ENCODE data around the gene ABCG2.
"Not testable (repeated sequence)": the region's sequence is repeated elsewhere in the genome, so short reads cannot be mapped to it uniquely, and the experiment has no call there.

Gene ABCG2

DNA sequence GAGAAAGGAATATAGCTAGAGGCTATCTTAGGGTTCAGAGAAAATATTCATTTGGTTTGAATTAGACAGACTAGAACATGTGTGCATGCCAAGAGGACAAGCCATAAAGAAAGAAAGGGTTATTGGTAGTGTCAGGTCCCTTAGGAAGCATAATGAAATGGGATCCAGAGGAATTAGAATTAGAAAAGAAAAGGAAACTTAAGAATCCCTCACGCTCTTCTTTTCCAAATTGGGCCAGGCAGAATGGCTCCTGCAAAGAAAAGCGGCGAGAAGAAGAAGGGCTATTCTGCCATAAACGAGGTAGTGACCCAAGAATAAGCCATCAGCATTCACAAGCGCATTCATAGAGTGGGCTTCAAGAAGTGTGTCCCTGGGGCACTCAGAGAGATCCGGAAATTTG lies 4.9 kb upstream of the ABCG2 start:
- FAIRE-seq = no peak

DNA sequence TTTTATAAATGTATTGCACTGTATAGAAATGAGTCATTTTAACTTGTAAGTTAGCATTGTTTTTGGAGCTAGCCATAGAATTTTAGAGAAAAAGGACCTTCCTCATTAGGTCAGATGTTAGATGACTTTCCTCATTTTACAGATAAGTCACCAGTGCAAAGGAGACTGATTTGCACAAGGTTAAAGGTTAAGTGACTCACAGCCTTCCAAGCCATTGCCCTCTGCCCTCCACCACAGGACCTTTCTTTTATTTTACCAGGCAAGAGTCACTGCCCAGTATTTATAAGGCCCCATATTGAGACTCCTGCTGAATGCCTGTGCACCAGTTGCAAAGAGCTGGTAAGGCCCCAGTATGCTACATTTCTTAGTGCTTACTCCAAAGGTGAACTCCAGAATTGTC lies 4.2 kb upstream of the ABCG2 start:
- FAIRE-seq = no peak

DNA sequence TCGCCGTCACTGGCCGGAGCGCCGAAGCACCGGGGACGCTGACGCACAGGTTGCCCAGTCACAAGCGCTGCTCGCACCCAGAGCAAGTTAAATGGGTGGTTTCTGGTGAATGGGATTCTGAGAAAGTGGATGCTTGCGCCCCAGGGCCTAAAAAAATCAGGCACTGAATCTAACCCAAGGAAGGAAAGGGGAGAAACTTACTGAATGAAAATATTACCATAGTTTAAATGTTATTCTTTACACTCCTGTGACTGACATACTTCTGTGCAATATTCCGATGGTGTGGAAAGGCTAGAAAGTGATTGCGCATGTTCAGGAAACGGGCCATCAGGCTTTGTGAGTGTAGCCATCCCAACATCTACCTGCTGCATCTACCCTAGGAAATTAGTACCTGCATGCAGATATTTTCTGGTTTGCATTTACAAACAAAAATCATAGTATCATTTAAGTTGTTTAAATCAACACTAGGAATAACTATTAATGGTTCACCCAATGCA lies 838 bp upstream of the ABCG2 start:
- no peak for FAIRE-seq

DNA sequence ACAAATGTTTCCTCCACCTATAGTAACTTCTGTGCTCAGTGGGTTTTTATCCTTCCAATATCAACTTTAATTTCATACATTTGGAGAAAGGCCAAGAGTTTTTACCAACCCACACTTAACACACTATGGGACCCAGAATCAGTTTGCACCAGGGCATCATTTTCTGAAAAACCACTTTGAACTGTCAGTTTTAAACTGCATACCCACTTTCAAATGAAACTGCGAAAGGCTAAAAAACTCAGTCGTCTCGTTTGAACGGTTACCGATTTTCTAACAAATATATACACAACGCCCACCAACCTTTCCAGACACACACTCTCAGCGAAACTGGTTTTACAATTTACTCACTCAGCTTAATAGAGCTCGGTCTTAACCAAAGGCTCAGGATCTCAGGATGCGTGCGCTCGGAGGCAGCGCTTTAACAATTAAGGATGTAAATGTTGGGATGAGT lies 376 bp downstream of the ABCG2 start:
- FAIRE-seq = no peak

DNA sequence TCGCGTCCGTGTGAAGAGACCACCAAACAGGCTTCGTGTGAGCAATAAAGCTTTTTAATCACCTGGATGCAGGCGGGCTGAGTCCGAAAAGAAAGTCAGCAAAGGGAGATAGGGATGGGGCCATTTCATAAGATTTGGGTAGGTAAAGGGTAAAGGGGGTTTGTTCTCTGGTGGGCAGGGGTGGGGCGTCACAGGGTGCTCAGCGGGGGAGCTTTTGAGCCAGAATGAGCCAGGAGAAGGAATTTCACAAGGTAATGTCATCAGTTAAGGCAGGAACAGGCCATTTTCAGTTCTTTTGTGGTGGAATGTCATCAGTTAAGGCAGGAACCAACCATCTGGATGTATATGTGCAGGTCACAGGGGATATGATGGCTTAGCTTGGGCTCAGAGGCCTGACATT lies 6.1 kb downstream of the ABCG2 start:
- not testable (repeated sequence) for FAIRE-seq

DNA sequence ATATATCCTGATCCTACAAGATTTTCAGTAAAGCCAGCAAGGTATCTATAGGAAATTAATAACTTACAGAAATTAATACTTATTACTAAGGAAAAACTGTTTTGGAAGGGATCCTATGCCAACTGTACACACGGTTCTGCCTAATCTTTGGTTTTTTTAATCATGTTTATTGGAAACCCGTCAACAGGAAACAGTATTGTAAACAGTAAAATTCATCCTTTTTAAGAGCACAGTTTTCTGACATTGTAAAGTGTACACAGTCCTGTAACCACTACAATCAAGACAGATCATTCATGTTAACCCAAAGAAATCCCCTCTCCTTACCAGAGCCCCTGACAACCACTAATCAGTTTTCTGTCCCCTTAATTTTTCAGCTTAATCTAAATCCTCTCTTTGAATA lies 9.9 kb downstream of the ABCG2 start:
- no peak for FAIRE-seq

DNA sequence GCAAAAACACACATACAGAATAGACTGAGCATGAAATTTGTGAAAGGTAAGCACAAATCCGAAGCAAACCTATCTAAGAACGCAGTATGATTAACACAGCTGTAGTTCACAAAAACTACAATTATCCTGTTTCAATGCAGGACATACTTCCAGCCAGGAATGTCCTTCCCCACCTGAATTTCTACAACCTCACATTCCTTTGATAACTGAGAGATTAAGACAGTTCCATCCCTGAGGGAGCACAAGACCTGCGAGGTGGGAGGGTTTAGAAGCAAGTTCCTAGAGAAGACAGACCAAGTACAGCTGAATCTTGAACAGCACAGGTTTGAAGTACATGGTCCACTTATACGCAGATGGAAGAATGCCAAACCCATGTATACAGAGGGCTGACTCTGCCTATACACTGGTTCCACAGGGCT lies 10.6 kb downstream of the ABCG2 start:
- no peak for FAIRE-seq

DNA sequence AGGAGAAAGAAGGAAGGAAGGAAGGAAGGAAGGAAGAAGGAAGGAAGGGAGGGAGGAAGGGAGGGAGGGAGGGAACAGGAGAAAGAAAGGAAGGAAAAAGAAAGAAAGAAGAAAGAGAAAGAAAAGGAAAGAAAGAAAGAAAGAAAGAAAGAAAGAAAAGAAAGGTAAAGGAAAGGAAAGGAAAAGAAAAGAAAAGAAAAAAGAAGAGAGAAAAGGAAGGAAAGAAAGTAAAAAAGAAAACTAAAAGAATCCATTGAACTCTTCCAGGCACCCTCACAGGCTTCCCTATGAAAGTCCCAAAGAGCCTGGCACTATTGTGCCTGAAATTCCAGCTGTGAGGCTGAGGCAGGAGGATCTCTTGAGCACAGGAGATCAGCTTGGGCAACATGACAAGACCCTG lies 11.5 kb downstream of the ABCG2 start:
- no peak for FAIRE-seq

DNA sequence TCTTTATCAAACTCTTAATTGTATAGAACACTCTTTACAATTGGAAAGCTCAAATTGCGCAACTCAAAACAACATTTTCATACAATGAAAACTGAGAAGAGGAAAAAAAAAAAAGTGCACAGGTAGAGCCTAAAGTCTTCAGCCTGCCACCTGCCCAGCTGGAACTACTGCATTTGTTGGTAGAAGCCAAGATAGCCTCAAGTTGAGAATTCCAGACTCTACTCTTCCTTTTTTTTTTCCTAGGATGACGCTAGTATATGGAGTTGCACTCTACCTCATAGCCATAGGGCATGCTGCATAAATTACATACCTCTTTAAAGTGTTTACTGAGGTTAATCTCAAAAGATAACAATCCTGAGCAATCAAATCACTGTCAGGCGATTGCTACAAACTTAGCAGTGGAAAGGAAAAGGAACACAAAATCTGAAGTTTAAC lies 13.6 kb downstream of the ABCG2 start:
- FAIRE-seq = no peak

DNA sequence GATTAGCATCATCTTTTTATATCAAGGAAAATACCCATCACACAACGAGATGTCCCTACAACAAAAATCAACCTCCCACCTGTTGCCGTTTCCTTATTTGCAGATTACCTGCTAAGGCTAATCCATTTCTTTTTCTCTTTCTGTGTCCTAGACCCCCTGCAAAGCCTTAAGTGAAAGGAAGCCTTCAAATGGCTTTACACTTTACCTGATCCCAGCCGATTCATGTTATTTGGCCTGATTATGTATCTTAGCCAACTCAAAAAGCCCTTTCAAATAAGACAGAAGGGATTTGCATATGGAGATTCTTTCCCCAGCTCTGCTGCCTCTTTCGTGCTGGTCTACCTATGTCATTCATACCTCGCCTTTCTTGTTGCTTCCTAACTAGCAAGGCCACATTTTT lies 14.4 kb downstream of the ABCG2 start:
- no peak for FAIRE-seq

DNA sequence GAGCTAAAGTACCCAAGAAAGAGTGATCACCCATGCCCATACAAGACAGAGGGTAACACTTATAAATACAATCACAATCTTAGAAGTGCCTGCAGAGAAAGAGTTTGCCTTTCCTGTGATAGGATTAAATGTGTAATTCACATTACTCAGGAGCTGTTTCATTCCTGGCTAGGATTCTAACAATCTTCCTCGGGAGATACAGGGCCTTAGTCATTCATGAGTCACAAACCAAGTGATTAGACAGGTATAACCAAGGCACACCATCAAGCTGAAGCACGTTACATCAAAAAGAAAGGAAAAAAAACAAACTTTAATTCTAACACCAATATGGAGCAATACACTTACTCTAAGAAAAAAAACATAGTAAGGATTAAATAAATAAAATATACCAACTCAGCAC lies 14.9 kb downstream of the ABCG2 start:
- FAIRE-seq = no peak

DNA sequence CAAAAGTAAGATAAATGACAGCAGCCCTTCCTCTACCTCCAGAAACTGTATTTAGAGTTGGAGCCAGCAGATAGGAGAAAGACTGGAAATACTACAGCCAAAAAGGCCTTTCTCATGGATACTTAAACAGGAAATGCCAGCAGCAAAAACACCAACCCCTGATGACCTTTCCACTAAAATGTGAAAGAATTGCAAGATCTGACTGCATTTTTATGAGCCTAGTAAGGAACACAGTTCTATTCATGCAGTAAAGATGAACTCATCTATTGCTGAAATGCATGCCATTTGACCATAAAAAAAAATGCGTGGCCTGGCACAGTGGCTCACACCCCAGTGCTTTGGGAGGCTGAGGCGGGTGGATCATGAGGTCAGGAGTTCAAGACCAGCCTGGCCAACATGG lies 19.9 kb downstream of the ABCG2 start:
- FAIRE-seq = no peak

DNA sequence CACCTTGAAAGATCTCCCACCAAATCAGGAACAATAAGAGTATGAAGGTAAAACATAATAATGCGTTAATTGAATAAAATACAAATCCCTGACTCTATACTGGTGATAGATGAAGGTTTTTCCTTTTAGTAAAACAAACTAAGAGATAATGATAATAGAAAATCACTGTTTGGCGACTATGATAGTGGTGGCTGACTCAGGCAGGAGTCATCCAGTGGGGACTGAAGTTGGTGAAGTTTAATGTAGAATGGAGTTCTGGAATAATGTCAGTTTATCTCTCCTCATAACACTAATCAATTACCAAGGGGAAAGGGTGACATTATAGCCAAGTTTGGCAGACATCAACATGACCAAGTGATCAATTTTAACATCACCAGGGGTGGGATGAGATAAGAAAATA lies 21.3 kb downstream of the ABCG2 start:
- no peak for FAIRE-seq

DNA sequence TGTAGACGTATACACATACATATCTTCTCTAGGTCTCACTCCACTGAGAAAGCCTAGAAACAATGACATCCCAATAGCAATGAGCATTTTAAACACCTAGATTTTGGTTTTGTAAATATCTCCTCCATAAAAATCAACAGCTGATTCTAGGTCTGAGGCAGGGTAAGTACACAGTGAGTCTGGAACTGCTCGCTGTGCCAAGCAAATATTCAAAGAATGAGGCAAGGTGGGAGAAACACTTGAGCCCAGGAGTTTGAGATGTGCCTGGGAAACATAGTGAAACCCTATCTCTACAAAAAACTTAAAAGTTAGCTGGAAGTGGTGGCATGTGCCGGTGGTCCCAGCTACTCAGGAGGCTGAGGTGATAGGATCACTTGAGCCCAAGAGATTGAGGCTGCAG lies 22.2 kb downstream of the ABCG2 start:
- no peak for FAIRE-seq

DNA sequence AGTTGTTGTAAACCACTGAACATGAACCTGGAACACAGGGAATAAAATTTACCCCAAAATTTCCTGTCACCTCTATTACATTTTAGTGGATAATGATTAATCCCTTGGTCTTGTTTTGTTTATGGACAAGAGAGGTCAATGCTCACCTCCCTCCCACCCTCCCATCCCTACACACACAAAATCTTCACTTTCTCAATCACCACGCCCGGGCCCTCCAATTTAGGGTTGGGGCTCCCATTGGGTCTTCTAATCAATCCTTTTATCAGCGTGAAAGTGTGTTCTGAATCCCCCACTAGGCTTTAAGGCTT lies 23.1 kb downstream of the ABCG2 start:
- FAIRE-seq = no peak

DNA sequence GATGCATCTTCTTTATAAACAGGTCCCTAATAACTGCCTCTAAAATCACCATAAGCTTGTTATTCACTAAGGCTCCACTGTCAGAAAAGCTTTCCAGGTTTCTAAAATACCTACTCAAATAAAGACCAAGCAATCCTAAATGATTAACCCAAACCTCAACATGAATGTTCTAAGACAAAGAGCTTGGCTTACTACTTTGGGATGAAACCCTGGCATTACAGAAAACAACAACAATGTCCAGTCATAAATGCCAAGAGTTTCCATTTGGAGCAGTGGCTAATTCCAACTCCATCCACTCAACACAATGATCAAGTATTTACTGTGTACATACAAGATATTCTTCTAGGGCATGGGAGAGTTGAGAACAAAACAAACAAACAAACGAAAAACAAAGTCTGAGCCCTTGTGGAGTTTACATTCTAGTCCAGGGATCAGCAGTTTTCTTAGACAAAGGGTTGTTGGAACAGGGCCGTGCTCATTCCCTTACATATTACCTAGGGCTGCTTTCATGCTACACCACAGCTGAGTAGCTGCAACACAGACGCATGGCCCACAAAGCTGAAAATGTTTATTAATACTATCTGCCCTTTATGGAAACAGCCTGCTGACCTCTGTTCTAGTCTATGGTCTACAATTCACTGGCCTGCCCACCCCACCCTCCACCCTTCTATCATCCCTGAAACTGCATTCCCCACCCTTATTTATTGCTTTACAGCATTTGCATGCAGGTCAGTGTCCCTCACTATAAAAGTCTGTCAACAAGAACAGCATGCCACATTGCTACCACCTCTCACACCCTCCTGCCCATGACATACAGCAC lies 23.7 kb downstream of the ABCG2 start:
- no peak for FAIRE-seq

DNA sequence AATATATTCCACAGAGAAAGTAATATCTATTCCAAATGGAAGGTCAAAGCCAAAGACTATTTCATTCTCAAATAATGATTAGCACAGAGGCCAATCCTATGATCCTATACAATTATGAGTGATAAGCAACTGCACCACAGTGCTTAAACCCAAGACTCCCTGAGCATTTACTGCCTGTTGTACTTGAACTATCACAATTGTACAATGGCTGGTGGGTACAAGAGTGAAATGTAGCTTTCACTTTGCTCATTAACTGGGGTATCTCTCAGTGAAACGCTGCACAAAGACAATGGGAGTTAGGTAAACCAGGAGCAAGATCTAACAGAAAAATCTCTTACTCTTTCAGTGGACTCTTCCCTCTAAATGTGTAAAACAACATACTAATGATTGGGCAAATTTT lies 24.3 kb downstream of the ABCG2 start:
- FAIRE-seq = no peak

DNA sequence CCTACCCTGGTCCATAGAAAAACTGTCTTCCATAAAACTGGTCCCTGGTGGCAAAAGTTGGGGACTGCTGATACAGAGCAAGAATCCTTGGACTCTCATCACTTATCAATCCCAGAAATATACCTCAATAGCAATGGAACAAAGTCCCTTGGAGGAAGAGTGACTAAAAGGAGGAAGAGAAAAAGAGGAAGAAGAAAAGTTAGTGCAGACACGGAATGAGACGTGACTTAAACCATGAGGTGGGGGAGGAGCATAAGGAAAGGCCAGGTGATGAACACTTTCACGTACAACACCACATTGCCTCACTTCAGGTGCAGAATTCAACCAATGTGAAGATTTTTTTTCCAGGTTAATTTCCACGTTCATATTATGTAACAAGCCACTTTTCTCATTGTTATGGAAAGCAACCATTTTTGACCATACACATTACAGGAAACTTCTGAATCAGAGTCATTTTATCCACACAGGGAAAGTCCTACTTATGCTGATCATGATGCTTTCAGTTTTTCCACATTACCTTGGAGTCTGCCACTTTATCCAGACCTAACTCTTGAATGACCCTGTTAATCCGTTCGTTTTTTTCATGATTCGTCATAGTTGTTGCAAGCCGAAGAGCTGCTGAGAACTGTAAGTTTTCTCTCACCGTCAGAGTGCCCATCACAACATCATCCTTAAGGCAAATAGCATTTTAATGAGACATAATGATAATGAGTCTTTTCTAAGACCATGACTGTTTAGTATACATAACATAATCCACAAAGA lies 27.7 kb downstream of the ABCG2 start:
- no peak for FAIRE-seq

DNA sequence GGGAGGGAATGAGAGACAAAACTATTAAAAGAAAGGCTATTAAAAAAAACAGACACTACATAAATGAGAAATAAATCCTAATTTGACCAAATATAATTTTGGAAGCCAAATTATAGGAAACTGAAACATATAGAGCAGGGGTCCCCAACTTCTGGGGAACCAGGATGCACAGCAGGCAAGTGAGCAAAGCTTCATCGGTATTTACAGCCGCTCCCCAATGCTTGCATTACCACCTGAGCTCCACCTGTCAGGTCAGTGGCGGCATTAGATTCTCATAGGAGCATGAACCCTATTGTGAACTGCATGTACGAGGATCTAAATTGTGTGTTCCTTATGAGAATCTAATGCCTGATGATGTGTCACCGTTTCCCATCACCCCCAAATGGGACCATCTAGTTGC lies 28.4 kb downstream of the ABCG2 start:
- FAIRE-seq = no peak

DNA sequence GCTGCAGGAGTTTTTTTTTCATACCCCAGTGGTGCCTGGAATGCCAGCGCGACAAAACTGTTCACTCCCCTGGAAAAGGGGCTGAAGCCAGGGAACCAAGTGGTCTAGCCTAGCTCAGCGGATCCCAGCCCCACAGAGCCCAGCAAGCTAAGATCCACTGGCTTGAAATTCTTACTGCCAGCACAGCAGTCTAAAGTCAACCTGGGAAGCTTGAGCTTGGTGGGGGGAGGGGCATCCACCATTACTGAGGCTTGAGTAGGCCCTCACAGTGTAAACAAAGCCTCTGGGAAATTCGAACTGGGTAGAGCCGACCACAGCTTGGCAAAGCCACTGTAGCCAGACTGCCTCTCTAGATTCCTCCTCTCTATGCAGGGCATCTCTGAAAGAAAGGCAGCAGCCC lies 36.2 kb downstream of the ABCG2 start:
- not testable (repeated sequence) for FAIRE-seq

DNA sequence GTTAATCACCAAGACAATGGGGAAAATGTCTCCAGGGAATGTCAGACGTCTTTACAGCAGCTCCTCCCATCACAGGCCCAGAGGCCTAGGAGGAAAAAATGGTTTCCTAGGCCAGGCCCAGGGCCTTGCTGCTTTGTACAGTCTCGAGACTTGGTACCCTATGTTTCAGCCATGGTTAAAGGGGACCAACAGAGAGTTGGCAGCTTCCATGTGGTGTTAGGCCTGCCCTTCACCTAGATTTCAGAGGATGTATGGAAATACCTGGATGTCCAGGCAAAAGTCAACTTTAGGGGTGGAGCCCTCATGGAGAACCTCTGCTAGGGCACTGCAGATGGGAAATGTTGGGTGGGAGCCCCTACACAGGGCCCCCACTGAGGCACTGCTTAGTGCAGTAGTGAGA lies 38.5 kb downstream of the ABCG2 start:
- FAIRE-seq = no peak

DNA sequence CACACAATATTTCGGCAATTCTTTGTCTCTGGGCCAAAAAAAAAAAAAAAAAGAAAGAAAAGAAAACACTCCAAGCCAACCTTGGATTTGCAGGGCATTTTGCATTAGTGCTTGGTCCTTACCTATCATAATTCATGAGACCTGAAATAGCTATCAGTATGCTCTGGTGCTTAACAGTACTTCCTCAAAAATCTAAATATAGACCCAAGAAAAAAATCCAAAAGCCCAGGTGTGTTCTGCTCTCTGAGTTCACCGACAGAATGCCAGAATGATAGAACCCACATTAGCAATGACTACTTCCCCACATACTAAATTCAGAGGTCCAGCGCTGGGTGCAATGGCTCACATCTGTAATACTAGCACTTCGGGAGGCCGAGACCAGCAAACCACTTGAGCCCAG lies 42.9 kb downstream of the ABCG2 start:
- no peak for FAIRE-seq

DNA sequence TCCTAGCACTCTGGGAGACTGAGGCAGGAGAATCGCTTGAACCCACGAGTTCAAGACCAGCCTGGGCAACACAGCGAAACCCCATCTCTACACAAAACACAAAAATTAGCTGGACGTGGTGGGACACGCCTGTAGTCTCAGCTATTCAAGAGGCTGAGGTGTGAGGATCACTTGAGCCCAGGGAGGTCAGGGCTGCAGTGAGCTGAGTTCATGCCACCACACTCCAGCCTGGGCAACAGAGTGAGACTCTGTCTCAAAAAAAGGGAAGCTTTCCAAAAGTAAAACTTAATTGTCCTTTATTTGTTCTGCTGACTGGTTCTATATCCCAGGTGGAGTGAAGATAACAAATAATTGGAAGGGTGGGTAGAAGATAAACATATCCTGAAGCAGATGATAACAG lies 45.6 kb downstream of the ABCG2 start:
- FAIRE-seq = no peak

DNA sequence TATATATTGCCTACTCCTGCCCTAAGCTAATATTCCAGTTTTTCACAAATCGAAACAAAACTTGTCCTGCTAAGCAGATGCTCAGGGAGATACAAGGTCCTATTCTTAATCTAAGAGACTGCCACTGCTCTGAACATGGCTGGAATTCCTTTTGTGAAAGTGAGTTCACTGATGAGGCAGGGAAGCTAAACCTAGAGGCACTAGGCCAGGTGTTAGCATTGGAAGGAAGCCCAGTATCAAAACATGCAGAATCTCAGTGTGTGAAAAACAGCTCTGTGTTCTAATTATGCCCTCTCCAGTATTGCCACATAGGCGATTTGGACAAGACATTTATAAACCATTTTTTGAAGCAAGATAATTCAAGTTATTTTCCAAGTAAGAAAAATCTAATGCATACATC lies 47.6 kb downstream of the ABCG2 start:
- no peak for FAIRE-seq

Measured in A204.1 (cell line).